GM23338 (cell line): Measurements from ENCODE around the gene GNAO1. TPM values are rescaled to one million over a fixed set of nuclear protein-coding genes. Genes with fewer than 3 reads are reported as not detected.

Experiments
- ATAC-seq: fragments of 200-7000 bp; cut with Tn5 transposase; 3 replicates; pipeline ENCODE4 v1.9.1; 2020
- DNase-seq: peaks from one replicate; pipeline ENCODE4 v3.0.0-alpha.2; 2015; ENCODE audit warnings: low spot score
- H2AFZ ChIP-seq: fragments of 200-600 bp; sonication (generic); 2 replicates; pipeline ENCODE4 v1.8.0; 2016; ENCODE audit warnings: antibody characterized with exemption, mild to moderate bottlenecking, moderate library complexity
- H3F3A ChIP-seq: fragments of 200-600 bp; sonication (generic); replicated peaks from 2 replicates; pipeline ENCODE4 v1.8.0; 2017; ENCODE audit warnings: antibody characterized with exemption, mixed run types, low read depth
- H3K27ac ChIP-seq: fragments of 200-600 bp; sonication (generic); 2 replicates; pipeline ENCODE4 v1.6.1; 2016; ENCODE audit warnings: low read depth
- H3K27me3 ChIP-seq: fragments of 200-600 bp; sonication (generic); 2 replicates; pipeline ENCODE4 v1.8.0; 2016; ENCODE audit warnings: mild to moderate bottlenecking, mixed run types, moderate library complexity; ENCODE audit not compliant: insufficient read depth
- H3K36me3 ChIP-seq: fragments of 200-600 bp; sonication (generic); 2 replicates; pipeline ENCODE4 v1.8.0; 2016; ENCODE audit warnings: mild to moderate bottlenecking; ENCODE audit not compliant: insufficient read depth
- H3K4me1 ChIP-seq: fragments of 200-600 bp; sonication (generic); 2 replicates; pipeline ENCODE4 v1.8.0; 2016; ENCODE audit warnings: mild to moderate bottlenecking, moderate library complexity; ENCODE audit not compliant: insufficient read depth
- H3K4me2 ChIP-seq: fragments of 200-600 bp; sonication (generic); 2 replicates; pipeline ENCODE4 v1.7.1; 2017; ENCODE audit warnings: mixed run types
- H3K4me3 ChIP-seq: fragments of 200-600 bp; sonication (generic); 2 replicates; pipeline ENCODE4 v1.6.1; 2016; ENCODE audit warnings: mixed run types
- H3K79me2 ChIP-seq: fragments of 200-600 bp; sonication (generic); replicated peaks from 2 replicates; pipeline ENCODE4 v1.8.0; 2017; ENCODE audit warnings: mild to moderate bottlenecking; ENCODE audit not compliant: insufficient read depth
- H3K9me2 ChIP-seq: fragments of 200-600 bp; sonication (generic); 2 replicates; pipeline ENCODE4 v1.8.0; 2017; ENCODE audit not compliant: insufficient read depth
- H4K20me1 ChIP-seq: fragments of 200-600 bp; sonication (generic); replicated peaks from 2 replicates; pipeline ENCODE4 v1.8.0; 2017; ENCODE audit warnings: mild to moderate bottlenecking; ENCODE audit not compliant: insufficient read depth
- H3K27ac Mint-ChIP-seq: 2 replicates; pipeline ENCODE4 v1.8.0; 2020; ENCODE audit warnings: inconsistent platforms, mild to moderate bottlenecking, moderate library complexity, mixed read lengths
- H3K27me3 Mint-ChIP-seq: 3 replicates; pipeline ENCODE4 v1.8.0; 2022; ENCODE audit warnings: low read depth, mild to moderate bottlenecking, moderate library complexity, mixed read lengths, inconsistent platforms; ENCODE audit not compliant: insufficient read depth, poor library complexity
- H3K36me3 Mint-ChIP-seq: 3 replicates; pipeline ENCODE4 v1.8.0; 2021; ENCODE audit warnings: low read depth, mild to moderate bottlenecking, inconsistent platforms, moderate library complexity, mixed read lengths
- H3K4me1 Mint-ChIP-seq: 3 replicates; pipeline ENCODE4 v1.8.0; 2020; ENCODE audit warnings: mild to moderate bottlenecking, inconsistent platforms, mixed read lengths
- H3K4me3 Mint-ChIP-seq: 3 replicates; pipeline ENCODE4 v1.8.0; 2021; ENCODE audit warnings: moderate library complexity, mild to moderate bottlenecking, inconsistent platforms, mixed read lengths
- H3K9me3 Mint-ChIP-seq: 3 replicates; pipeline ENCODE4 v1.8.0; 2020; ENCODE audit warnings: moderate library complexity, mild to moderate bottlenecking, inconsistent platforms, mixed read lengths
- EZH2 ChIP-seq: fragments of 200-600 bp; sonication (generic); IDR thresholded peaks from one replicate; pipeline ENCODE4 v1.8.0; 2017; ENCODE audit warnings: antibody characterized with exemption, mild to moderate bottlenecking, low read depth; ENCODE audit not compliant: unreplicated experiment
- EZH2phosphoT487 ChIP-seq: fragments of 200-600 bp; sonication (generic); IDR thresholded peaks from one replicate; pipeline ENCODE4 v1.8.1; 2018; ENCODE audit warnings: antibody characterized with exemption; ENCODE audit not compliant: unreplicated experiment
- NANOG ChIP-seq: IDR thresholded peaks from 2 replicates; pipeline ENCODE4 v1.6.1; 2016; ENCODE audit warnings: antibody characterized with exemption, borderline replicate concordance
- POLR2AphosphoS5 ChIP-seq: IDR thresholded peaks from 2 replicates; pipeline ENCODE4 v1.6.1; 2016; ENCODE audit warnings: antibody characterized with exemption, low read depth
- ZNF114 ChIP-seq: fragments of 250-450 bp; sonication (Bioruptor Pico); IDR thresholded peaks from 2 replicates; pipeline ENCODE4 v1.5.0; 2020; ENCODE audit warnings: mild to moderate bottlenecking, moderate library complexity
- ZNF462 ChIP-seq: fragments of 250-450 bp; sonication (Bioruptor Pico); IDR thresholded peaks from 2 replicates; pipeline ENCODE4 v1.5.0; 2020; ENCODE audit warnings: mild to moderate bottlenecking, moderate library complexity
- polyA plus RNA-seq: library from polyadenylated mRNA; unstranded; fragments of >200 nt; fragmentation: Nextera tagmentation; extraction: Ambion mirVana; gene quantifications from 2 replicates; pipeline ENCODE4 v1.2.1, GENCODE V29; 2016
- total RNA-seq: library from RNA; depleted of rRNA; stranded (reverse); fragments of >200 nt; shearing (Covaris generic); gene quantifications from 2 replicates; pipeline ENCODE4 v1.2.3, GENCODE V29; 2014
- TF ChIP-seq, protein P1 (sequence below): IDR thresholded peaks from one replicate; pipeline ENCODE4 v1.6.1; 2018; ENCODE audit warnings: antibody characterized with exemption; ENCODE audit not compliant: unreplicated experiment
- TF ChIP-seq, protein P2 (sequence below): IDR thresholded peaks from 2 replicates; pipeline ENCODE4 v1.6.1; 2016; ENCODE audit warnings: antibody characterized with exemption

GNAO1 gene
- total and polyA plus RNA-seq, 2 experiments from 2014 or later = 6.5 to 24.8 TPM

GRCh38 chr16:56339431-56340195 is 148.3 kb downstream of the GNAO1 start:
- H3K9me2 ChIP-seq = no peaks in the 10 kb centered on the region
- H3K27me3 Mint-ChIP-seq = peaks cover 9% of the 10 kb centered on the region
- H3K27ac Mint-ChIP-seq = no peak overlapping the region
- H3F3A ChIP-seq = no peaks in the 10 kb centered on the region
- no peak overlapping the region for H3K4me3 Mint-ChIP-seq
- no peaks in the 10 kb centered on the region for H3K4me1 Mint-ChIP-seq
- no peak overlapping the region for H3K4me2 ChIP-seq
- no peaks in the 10 kb centered on the region for H3K79me2 ChIP-seq
- ATAC-seq (no peak), DNase-seq (no peak)
- no peaks in the 10 kb centered on the region for H3K9me3 Mint-ChIP-seq
- H3K4me3 ChIP-seq = no peak overlapping the region
- no peak overlapping the region for H2AFZ ChIP-seq
- H3K36me3 Mint-ChIP-seq = peaks cover 3% of the 10 kb centered on the region; the same call in 2 of the 3 replicates
- no peaks in the 10 kb centered on the region for H3K27me3 ChIP-seq
- H3K27ac ChIP-seq = no peak overlapping the region
- H3K36me3 ChIP-seq = no peaks in the 10 kb centered on the region
- no peaks in the 10 kb centered on the region for H4K20me1 ChIP-seq
- H3K4me1 ChIP-seq = no peaks in the 10 kb centered on the region
- TF ChIP-seq, protein P1, sequence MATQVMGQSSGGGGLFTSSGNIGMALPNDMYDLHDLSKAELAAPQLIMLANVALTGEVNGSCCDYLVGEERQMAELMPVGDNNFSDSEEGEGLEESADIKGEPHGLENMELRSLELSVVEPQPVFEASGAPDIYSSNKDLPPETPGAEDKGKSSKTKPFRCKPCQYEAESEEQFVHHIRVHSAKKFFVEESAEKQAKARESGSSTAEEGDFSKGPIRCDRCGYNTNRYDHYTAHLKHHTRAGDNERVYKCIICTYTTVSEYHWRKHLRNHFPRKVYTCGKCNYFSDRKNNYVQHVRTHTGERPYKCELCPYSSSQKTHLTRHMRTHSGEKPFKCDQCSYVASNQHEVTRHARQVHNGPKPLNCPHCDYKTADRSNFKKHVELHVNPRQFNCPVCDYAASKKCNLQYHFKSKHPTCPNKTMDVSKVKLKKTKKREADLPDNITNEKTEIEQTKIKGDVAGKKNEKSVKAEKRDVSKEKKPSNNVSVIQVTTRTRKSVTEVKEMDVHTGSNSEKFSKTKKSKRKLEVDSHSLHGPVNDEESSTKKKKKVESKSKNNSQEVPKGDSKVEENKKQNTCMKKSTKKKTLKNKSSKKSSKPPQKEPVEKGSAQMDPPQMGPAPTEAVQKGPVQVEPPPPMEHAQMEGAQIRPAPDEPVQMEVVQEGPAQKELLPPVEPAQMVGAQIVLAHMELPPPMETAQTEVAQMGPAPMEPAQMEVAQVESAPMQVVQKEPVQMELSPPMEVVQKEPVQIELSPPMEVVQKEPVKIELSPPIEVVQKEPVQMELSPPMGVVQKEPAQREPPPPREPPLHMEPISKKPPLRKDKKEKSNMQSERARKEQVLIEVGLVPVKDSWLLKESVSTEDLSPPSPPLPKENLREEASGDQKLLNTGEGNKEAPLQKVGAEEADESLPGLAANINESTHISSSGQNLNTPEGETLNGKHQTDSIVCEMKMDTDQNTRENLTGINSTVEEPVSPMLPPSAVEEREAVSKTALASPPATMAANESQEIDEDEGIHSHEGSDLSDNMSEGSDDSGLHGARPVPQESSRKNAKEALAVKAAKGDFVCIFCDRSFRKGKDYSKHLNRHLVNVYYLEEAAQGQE = no peak
- no peak for TF ChIP-seq POLR2AphosphoS5

GRCh38 chr16:56340416-56340815 is 149.1 kb downstream of the GNAO1 start:
- Mint-ChIP-seq H3K4me3 (no peak overlapping the region), H3K27ac (no peak overlapping the region)
- no peak overlapping the region for H3K27ac ChIP-seq
- no peak for TF ChIP-seq EZH2
- TF ChIP-seq ZNF114 (CRISPR knock-in tag) = no peak
- TF ChIP-seq ZNF462 = no peak
- TF ChIP-seq EZH2phosphoT487 = no peak
- TF ChIP-seq, protein P2, sequence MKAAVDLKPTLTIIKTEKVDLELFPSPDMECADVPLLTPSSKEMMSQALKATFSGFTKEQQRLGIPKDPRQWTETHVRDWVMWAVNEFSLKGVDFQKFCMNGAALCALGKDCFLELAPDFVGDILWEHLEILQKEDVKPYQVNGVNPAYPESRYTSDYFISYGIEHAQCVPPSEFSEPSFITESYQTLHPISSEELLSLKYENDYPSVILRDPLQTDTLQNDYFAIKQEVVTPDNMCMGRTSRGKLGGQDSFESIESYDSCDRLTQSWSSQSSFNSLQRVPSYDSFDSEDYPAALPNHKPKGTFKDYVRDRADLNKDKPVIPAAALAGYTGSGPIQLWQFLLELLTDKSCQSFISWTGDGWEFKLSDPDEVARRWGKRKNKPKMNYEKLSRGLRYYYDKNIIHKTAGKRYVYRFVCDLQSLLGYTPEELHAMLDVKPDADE = no peak
- TF ChIP-seq NANOG = no peak

More at GRCh38 chr16:56340416-56340815, 149.1 kb downstream of the GNAO1 start:
- DNase-seq = no peak
- no peaks in the 10 kb centered on the region for H3K79me2 ChIP-seq
- no peaks in the 10 kb centered on the region for H3K36me3 ChIP-seq
- H3K4me1 ChIP-seq = no peaks in the 10 kb centered on the region
- ATAC-seq = no peak
- Mint-ChIP-seq H3K27me3 (peaks cover 9% of the 10 kb centered on the region), H3K4me1 (no peaks in the 10 kb centered on the region), H3K36me3 (peaks cover 3% of the 10 kb centered on the region; the same call in 2 of the 3 replicates), H3K9me3 (no peaks in the 10 kb centered on the region)
- no peak overlapping the region for H2AFZ ChIP-seq
- H3K27me3 ChIP-seq = no peaks in the 10 kb centered on the region
- no peaks in the 10 kb centered on the region for H4K20me1 ChIP-seq
- no peaks in the 10 kb centered on the region for H3F3A ChIP-seq
- H3K4me3 ChIP-seq = no peak overlapping the region
- H3K9me2 ChIP-seq = no peaks in the 10 kb centered on the region
- H3K4me2 ChIP-seq = no peak overlapping the region
